ENCODE data around the gene FAM107A. TPM values are rescaled to one million over a fixed set of nuclear protein-coding genes. Genes with fewer than 3 reads are reported as not detected.
"Not testable (repeated sequence)": the region's sequence is repeated elsewhere in the genome, so short reads cannot be mapped to it uniquely, and the experiment has no call there.

The FAM107A gene
- total RNA-seq, 2 experiments from 2014 or later = not detected

GRCh38 chr3:58531555-58531954 is 45.6 kb downstream of the FAM107A start:
- H3K4me3 Mint-ChIP-seq = no peak overlapping the region
- no peak overlapping the region for H3K27ac Mint-ChIP-seq
- no peak for ATAC-seq
- H3K9me3 Mint-ChIP-seq (ENCODE audit: insufficient read depth) = no peaks in the 10 kb centered on the region
- peaks cover 2% of the 10 kb centered on the region for H3K27me3 Mint-ChIP-seq (ENCODE audit: low read depth)
- DNase-seq = no peak
- H3K36me3 Mint-ChIP-seq (ENCODE audit: low read depth) = no peaks in the 10 kb centered on the region
- H3K4me1 Mint-ChIP-seq (ENCODE audit: low read depth) = peaks cover 15% of the 10 kb centered on the region
- POLR2A ChIA-PET = no interaction called here
- CTCF ChIA-PET = interaction anchor here (1.2 to 2.0 kb wide), 5 partner anchors 9 to 225 kb away, joined by 4 to 7 read pairs (median 5); partner anchors contain the start of genes HTD2 and RPP14

DNA sequence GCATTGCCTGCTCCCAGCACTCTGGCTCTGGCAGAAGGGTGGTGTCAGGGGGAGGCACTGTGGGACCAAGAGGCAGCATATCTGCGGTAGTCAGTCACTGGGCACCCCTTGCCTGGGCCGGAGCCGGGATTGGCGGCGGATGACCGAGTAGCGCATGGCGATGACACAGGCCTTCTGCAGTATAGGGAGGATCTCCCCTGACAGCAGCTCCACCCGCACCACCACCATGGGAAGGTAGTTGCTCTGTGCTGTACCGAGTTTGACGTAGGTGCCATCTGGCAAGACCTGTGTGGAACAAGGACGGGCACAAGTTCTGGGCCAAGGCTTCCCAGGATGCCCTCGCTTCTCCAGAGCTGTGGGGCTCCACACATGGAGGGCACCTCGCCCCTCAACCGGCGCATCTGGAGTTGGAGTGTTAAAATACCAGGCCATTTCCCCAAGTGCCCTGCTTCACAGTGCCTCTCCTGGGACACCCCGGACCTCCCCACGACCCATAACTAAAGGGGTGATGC is 46.8 kb downstream of the FAM107A start:
- no peak overlapping the region for H3K4me3 Mint-ChIP-seq
- H3K27ac Mint-ChIP-seq = no peak overlapping the region
- DNase-seq (no peak), ATAC-seq (no peak)
- H3K4me1 Mint-ChIP-seq (ENCODE audit: low read depth) = peaks cover 6% of the 10 kb centered on the region
- POLR2A ChIA-PET = no interaction called here
- H3K36me3 Mint-ChIP-seq (ENCODE audit: low read depth) = no peaks in the 10 kb centered on the region
- H3K27me3 Mint-ChIP-seq (ENCODE audit: low read depth) = peaks cover 2% of the 10 kb centered on the region
- CTCF ChIA-PET = interaction anchor here (0.9 to 1.6 kb wide), 2 partner anchors 8 to 38 kb away, joined by 3 to 4 read pairs; no protein-coding TSS in a partner anchor
- H3K9me3 Mint-ChIP-seq (ENCODE audit: insufficient read depth) = no peaks in the 10 kb centered on the region

GRCh38 chr3:58529516-58530353 is 47.5 kb downstream of the FAM107A start:
- Mint-ChIP-seq H3K4me3 (no peak overlapping the region), H3K27ac (no peak overlapping the region), H3K4me1 (ENCODE audit: low read depth) (peaks cover 6% of the 10 kb centered on the region), H3K36me3 (ENCODE audit: low read depth) (no peaks in the 10 kb centered on the region), H3K27me3 (ENCODE audit: low read depth) (peaks cover 2% of the 10 kb centered on the region), H3K9me3 (ENCODE audit: insufficient read depth) (no peaks in the 10 kb centered on the region)
- POLR2A ChIA-PET = no interaction called here
- ATAC-seq = no peak
- no peak for DNase-seq
- CTCF ChIA-PET = interaction anchor here (0.8 to 1.5 kb wide), 3 partner anchors 19 to 39 kb away, joined by 3 to 4 read pairs (median 3); partner anchors contain the start of gene KCTD6

DNA sequence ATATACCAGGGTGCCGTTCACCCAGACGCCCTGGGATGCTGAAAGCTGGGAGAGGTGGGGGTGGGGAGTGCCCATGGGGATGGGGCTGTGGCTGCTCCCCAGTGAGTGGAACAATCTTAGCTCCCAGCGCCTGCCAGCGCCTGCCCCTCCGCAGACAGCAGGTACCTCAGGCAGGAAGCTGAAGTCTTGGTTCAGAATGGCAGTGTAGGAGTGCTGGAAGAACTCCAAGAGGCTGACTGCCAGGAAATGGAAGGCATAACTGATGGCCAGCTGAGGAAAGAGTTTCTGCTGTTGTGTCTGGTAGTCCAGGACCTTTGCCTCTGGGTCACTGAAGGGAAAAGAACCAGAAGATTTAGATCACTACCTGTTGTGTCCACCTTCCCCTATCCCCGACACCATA is 48.6 kb downstream of the FAM107A start:
- no peak for DNase-seq
- ATAC-seq = no peak
- ChIA-PET POLR2A (no interaction called here), CTCF (interaction anchor here (0.8 to 1.5 kb wide), 3 partner anchors 15 to 65 kb away, joined by 3 to 4 read pairs (median 4); partner anchors contain the start of gene KCTD6)
- Mint-ChIP-seq H3K27ac (no peak overlapping the region), H3K4me3 (no peak overlapping the region), H3K4me1 (ENCODE audit: low read depth) (peaks cover 6% of the 10 kb centered on the region), H3K9me3 (ENCODE audit: insufficient read depth) (no peaks in the 10 kb centered on the region), H3K36me3 (ENCODE audit: low read depth) (no peaks in the 10 kb centered on the region), H3K27me3 (ENCODE audit: low read depth) (no peaks in the 10 kb centered on the region)

GRCh38 chr3:58527440-58527839 is 49.8 kb downstream of the FAM107A start:
- H3K4me3 Mint-ChIP-seq; CTCF ChIA-PET; H3K4me1 Mint-ChIP-seq (ENCODE audit: low read depth); H3K27me3 Mint-ChIP-seq (ENCODE audit: low read depth); H3K36me3 Mint-ChIP-seq (ENCODE audit: low read depth); H3K9me3 Mint-ChIP-seq (ENCODE audit: insufficient read depth); ATAC-seq; DNase-seq; H3K27ac Mint-ChIP-seq; POLR2A ChIA-PET: not testable (repeated sequence)

DNA sequence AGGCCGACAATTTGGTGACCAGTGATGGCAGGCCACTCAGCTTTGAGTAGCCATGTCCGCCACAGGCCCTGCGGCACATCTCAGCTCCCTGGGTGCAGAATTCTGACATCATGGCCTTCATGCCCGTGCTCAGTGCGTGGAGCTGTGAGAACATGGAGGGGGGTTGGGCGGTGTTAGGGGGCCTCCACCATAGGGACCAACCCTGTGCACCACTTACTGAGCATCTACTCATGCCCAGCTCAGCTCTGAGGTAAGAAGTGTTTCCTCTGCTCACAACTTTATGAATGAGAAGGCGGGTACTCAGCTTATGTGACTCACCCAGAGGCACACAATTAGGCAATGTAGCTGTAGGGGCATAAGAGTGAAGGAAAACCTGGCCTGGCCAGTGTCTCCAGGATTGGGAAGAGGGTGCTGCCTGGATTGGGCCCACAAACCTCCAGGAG is 50.7 kb downstream of the FAM107A start:
- no peak for DNase-seq
- no peaks in the 10 kb centered on the region for H3K4me1 Mint-ChIP-seq (ENCODE audit: low read depth)
- ChIA-PET CTCF (no interaction called here), POLR2A (no interaction called here)
- no peaks in the 10 kb centered on the region for H3K36me3 Mint-ChIP-seq (ENCODE audit: low read depth)
- no peak overlapping the region for H3K4me3 Mint-ChIP-seq
- no peaks in the 10 kb centered on the region for H3K9me3 Mint-ChIP-seq (ENCODE audit: insufficient read depth)
- H3K27ac Mint-ChIP-seq = no peak overlapping the region
- no peak for ATAC-seq
- no peaks in the 10 kb centered on the region for H3K27me3 Mint-ChIP-seq (ENCODE audit: low read depth)

DNA sequence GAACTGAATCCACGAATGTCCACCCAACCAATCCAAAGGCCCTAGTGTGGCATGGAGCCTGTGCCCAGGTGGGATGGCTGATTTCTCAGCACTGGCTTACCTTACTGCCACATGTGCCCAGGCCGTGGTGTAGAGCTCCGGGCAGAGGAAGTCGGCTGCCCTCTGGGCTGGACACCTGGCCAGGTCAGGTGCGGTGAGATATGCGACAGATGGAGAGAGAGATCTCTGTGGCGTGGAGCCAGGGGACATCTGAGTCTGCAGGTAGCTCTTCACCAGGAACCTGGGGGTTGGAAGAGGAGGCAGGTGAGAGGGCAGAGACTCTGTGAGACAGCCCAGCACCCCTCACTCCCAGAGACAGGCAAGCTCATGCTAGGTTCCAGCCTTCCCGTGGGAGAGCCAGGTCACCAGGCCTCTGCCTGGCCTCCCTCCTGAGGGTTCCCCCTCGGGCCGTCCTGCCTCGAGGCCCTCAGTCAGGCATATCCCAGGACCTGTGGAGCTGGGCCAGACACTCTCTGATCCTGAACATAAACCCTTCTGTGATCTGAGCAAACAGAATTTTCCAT is 52.8 kb downstream of the FAM107A start:
- Mint-ChIP-seq H3K27ac (no peak overlapping the region), H3K27me3 (ENCODE audit: low read depth) (no peaks in the 10 kb centered on the region), H3K4me1 (ENCODE audit: low read depth) (no peaks in the 10 kb centered on the region), H3K4me3 (no peak overlapping the region), H3K9me3 (ENCODE audit: insufficient read depth) (no peaks in the 10 kb centered on the region), H3K36me3 (ENCODE audit: low read depth) (no peaks in the 10 kb centered on the region)
- ChIA-PET POLR2A (interaction anchor here (1.4 kb wide), 1 partner anchor 19 kb away, joined by 3 read pairs; no protein-coding TSS in a partner anchor), CTCF (interaction anchor here (1.0 kb wide), 1 partner anchor 31 kb away, joined by 3 read pairs; no protein-coding TSS in a partner anchor)
- ATAC-seq = no peak
- no peak for DNase-seq

DNA sequence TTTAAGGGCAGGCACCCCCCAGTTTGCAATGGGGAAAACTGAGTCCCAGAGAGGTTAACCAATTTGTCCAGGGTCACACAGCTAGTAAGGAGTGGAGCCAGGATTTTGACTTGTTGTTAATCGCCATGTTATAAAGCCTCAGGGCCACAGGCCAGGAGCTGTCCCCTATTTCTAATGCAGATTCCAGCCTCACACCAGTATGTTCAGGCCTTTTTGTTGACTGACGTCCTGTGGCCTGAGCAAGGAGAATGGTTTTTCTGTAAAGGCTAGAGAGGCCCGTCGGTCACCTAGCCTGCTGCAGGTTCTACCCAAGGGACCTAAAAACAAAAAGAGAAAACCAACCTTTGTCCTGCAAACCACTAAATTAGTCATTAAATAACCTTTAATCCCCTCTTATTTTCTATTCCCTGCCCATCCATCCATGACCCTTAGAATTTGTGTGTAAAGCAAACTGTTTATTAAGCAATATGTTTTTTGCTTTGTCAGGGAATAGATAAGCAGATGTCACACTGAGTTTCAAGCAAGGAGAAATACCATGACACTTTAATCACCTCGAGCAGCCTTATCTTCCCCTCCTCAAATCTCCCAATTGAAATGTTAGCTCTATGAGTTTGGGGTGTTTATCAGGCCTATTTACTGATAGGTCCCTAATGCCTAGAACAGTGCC is 54.3 kb downstream of the FAM107A start:
- no peaks in the 10 kb centered on the region for H3K4me1 Mint-ChIP-seq (ENCODE audit: low read depth)
- no peak overlapping the region for H3K4me3 Mint-ChIP-seq
- ChIA-PET POLR2A (interaction anchor here (0.7 kb wide), 1 partner anchor 11 kb away, joined by 3 read pairs; no protein-coding TSS in a partner anchor), CTCF (interaction anchor here (1.1 to 1.2 kb wide), 2 partner anchors 9 to 28 kb away, joined by 3 to 4 read pairs; no protein-coding TSS in a partner anchor)
- H3K9me3 Mint-ChIP-seq (ENCODE audit: insufficient read depth) = no peaks in the 10 kb centered on the region
- ATAC-seq = no peak
- DNase-seq = no peak
- H3K36me3 Mint-ChIP-seq (ENCODE audit: low read depth) = no peaks in the 10 kb centered on the region
- H3K27ac Mint-ChIP-seq = no peak overlapping the region
- no peaks in the 10 kb centered on the region for H3K27me3 Mint-ChIP-seq (ENCODE audit: low read depth)

- POLR2A ChIA-PET = no interaction called here
- Mint-ChIP-seq H3K27ac (no peak overlapping the region), H3K4me3 (no peak overlapping the region), H3K36me3 (ENCODE audit: low read depth) (no peaks in the 10 kb centered on the region), H3K9me3 (ENCODE audit: insufficient read depth) (no peaks in the 10 kb centered on the region), H3K4me1 (ENCODE audit: low read depth) (no peaks in the 10 kb centered on the region), H3K27me3 (ENCODE audit: low read depth) (no peaks in the 10 kb centered on the region)
- DNase-seq (no peak), ATAC-seq (no peak)
- CTCF ChIA-PET = interaction anchor here (1.1 to 1.2 kb wide), 2 partner anchors 9 to 27 kb away, joined by 3 to 4 read pairs; no protein-coding TSS in a partner anchor
These were observed 55.1 kb downstream of the FAM107A start for GRCh38 chr3:58521917-58522631.

- no peak for ATAC-seq
- Mint-ChIP-seq H3K27me3 (ENCODE audit: low read depth) (no peaks in the 10 kb centered on the region), H3K4me1 (ENCODE audit: low read depth) (no peaks in the 10 kb centered on the region), H3K36me3 (ENCODE audit: low read depth) (no peaks in the 10 kb centered on the region), H3K9me3 (ENCODE audit: insufficient read depth) (no peaks in the 10 kb centered on the region), H3K27ac (no peak overlapping the region), H3K4me3 (no peak overlapping the region)
- POLR2A ChIA-PET = no interaction called here
- CTCF ChIA-PET = no interaction called here
- DNase-seq = no peak
These were observed 55.9 kb downstream of the FAM107A start for GRCh38 chr3:58521336-58521670.

Data from activated CD8-positive, alpha-beta T cell treated with anti-CD3 and anti-CD28 coated beads, Interleukin-2, amount 10 ng/mL, durations not matched to agents 7 days and 5 days (primary cell).